GM23248 (cell line): Measurements from ENCODE around the gene AHI1. TPM values are rescaled to one million over a fixed set of nuclear protein-coding genes. Genes with fewer than 3 reads are reported as not detected.

Experiments used
- DNase-seq: peaks from one replicate; pipeline ENCODE4 v3.0.0-alpha.2; 2015
- H2AFZ ChIP-seq: fragments of 200-600 bp; sonication (generic); 2 replicates; pipeline ENCODE4 v1.6.1; 2016; ENCODE audit warnings: antibody characterized with exemption
- H3F3A ChIP-seq: fragments of 200-600 bp; sonication (generic); 2 replicates; pipeline ENCODE4 v1.6.1; 2016; ENCODE audit warnings: mild to moderate bottlenecking, antibody characterized with exemption, mixed run types; ENCODE audit not compliant: insufficient read depth
- H3K27ac ChIP-seq: fragments of 200-600 bp; sonication (generic); 2 replicates; pipeline ENCODE4 v1.5.1; 2016; ENCODE audit warnings: mild to moderate bottlenecking
- H3K27me3 ChIP-seq: fragments of 200-600 bp; sonication (generic); replicated peaks from 2 replicates; pipeline ENCODE4 v1.6.1; 2016; ENCODE audit warnings: mild to moderate bottlenecking; ENCODE audit not compliant: insufficient read depth
- H3K36me3 ChIP-seq: fragments of 200-600 bp; sonication (generic); 2 replicates; pipeline ENCODE4 v1.6.1; 2016; ENCODE audit warnings: low read depth, mild to moderate bottlenecking
- H3K4me1 ChIP-seq: fragments of 200-600 bp; sonication (generic); 2 replicates; pipeline ENCODE4 v1.6.1; 2016; ENCODE audit warnings: mild to moderate bottlenecking; ENCODE audit not compliant: insufficient read depth
- H3K4me2 ChIP-seq: fragments of 200-600 bp; sonication (generic); one replicate; pipeline ENCODE4 v1.6.1; 2016; ENCODE audit warnings: mild to moderate bottlenecking; ENCODE audit not compliant: unreplicated experiment
- H3K4me3 ChIP-seq: fragments of 200-600 bp; sonication (generic); 2 replicates; pipeline ENCODE4 v1.5.1; 2016; ENCODE audit warnings: mild to moderate bottlenecking
- H3K79me2 ChIP-seq: fragments of 200-600 bp; sonication (generic); 2 replicates; pipeline ENCODE4 v1.6.1; 2016; ENCODE audit warnings: mild to moderate bottlenecking; ENCODE audit not compliant: insufficient read depth
- H3K9ac ChIP-seq: fragments of 200-600 bp; sonication (generic); 2 replicates; pipeline ENCODE4 v1.6.1; 2016; ENCODE audit warnings: mild to moderate bottlenecking
- H3K9me2 ChIP-seq: fragments of 200-600 bp; sonication (generic); 2 replicates; pipeline ENCODE4 v1.6.1; 2016; ENCODE audit warnings: mixed run types, mild to moderate bottlenecking, moderate library complexity; ENCODE audit not compliant: insufficient read depth
- H3K9me3 ChIP-seq: fragments of 200-600 bp; sonication (generic); one replicate; pipeline ENCODE4 v1.6.1; 2017; ENCODE audit warnings: low read depth
- H4K20me1 ChIP-seq: fragments of 200-600 bp; sonication (generic); 2 replicates; pipeline ENCODE4 v1.6.0; 2016; ENCODE audit not compliant: insufficient read depth
- EZH2 ChIP-seq: fragments of 200-600 bp; sonication (generic); IDR thresholded peaks from 2 replicates; pipeline ENCODE4 v1.6.1; 2018; ENCODE audit warnings: antibody characterized with exemption, mild to moderate bottlenecking; ENCODE audit not compliant: insufficient read depth, poor library complexity, severe bottlenecking
- EZH2phosphoT487 ChIP-seq: fragments of 200-600 bp; sonication (generic); IDR thresholded peaks from 2 replicates; pipeline ENCODE4 v1.6.1; 2018; ENCODE audit warnings: antibody characterized with exemption, moderate library complexity, mild to moderate bottlenecking, low read depth; ENCODE audit not compliant: insufficient read depth
- WGBS, 2 experiments: methylation state at CpG; one replicate each; pipeline ENCODE4 v1.1.6; 2015 to 2017; ENCODE audit warnings: low lambda C conversion rate in 2 of 2, low coverage in 1 of 2; ENCODE audit errors: missing lambda C conversion rate in 2 of 2; 5-methylcytosine and 5-hydroxymethylcytosine counted together
- in situ Hi-C: fragments of 300-500 bp; cut with MboI; formaldehyde crosslinking; loops from 2 replicates; pipeline ENCODE4 v1.15.0; 2020
- polyA plus RNA-seq: library from polyadenylated mRNA; unstranded; fragments of >200 nt; fragmentation: Nextera tagmentation; extraction: Ambion mirVana; gene quantifications from 2 replicates; pipeline ENCODE4 v1.2.1, GENCODE V29; 2016
- total RNA-seq: library from RNA; depleted of rRNA; stranded (reverse); fragments of >200 nt; shearing (Covaris generic); gene quantifications from 2 replicates; pipeline ENCODE4 v1.2.3, GENCODE V29; 2014

Gene AHI1
- total and polyA plus RNA-seq, 2 experiments from 2014 or later: 11.1 to 25.9 TPM

DNA sequence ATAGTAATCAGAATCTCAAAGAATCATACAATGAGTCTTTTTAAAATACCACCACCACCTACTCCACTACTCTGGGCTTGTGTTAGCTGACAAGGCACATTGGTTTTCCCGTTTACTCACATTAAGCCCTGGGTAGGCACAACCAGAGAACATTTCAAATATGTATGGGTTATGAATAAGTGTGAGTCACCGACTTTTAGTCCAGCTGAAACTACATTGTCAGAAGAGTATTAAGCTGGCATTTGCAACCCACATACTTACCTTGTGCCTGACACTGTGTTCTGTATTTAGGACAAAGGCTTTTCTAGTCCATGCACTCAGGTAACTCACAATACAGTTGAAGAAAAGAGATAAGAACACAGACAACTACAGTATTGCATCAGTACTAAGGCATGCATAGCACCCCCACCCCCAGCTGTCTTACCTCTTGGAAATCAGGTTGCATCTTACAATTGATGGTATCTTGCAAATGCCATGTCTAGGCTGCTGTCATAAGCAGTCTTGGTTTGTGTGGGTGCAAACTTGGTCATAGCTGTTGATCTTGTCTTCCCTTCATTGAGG, 40.3 kb upstream of the AHI1 start:
- H3K9me3 ChIP-seq: no peaks in the 10 kb centered on the region
- no peak overlapping the region for H2AFZ ChIP-seq
- peaks cover 27% of the 10 kb centered on the region; the same call in 1 of the 2 replicates for H3F3A ChIP-seq
- peaks cover 39% of the 10 kb centered on the region for H3K4me1 ChIP-seq
- no peaks in the 10 kb centered on the region for H3K9me2 ChIP-seq
- H3K27ac ChIP-seq: peak overlapping the region; percentile 36
- H3K79me2 ChIP-seq: no peaks in the 10 kb centered on the region
- no peaks in the 10 kb centered on the region for H4K20me1 ChIP-seq
- in situ Hi-C loops: loop anchor here (10.0 to 25.0 kb wide), 2 partner anchors 399 to 687 kb away; no protein-coding TSS in a partner anchor
- H3K4me3 ChIP-seq: no peak overlapping the region
- no peaks in the 10 kb centered on the region for H3K27me3 ChIP-seq
- peak overlapping the region; percentile 26 for H3K4me2 ChIP-seq
- TF ChIP-seq EZH2phosphoT487 (no peak), EZH2 (no peak)
- peak; percentile 89 for DNase-seq
- H3K9ac ChIP-seq: no peak overlapping the region
- no peaks in the 10 kb centered on the region for H3K36me3 ChIP-seq
- WGBS, 2 experiments: 0 to 3% methylated on average over 2 of the region's 2 CpGs

DNA sequence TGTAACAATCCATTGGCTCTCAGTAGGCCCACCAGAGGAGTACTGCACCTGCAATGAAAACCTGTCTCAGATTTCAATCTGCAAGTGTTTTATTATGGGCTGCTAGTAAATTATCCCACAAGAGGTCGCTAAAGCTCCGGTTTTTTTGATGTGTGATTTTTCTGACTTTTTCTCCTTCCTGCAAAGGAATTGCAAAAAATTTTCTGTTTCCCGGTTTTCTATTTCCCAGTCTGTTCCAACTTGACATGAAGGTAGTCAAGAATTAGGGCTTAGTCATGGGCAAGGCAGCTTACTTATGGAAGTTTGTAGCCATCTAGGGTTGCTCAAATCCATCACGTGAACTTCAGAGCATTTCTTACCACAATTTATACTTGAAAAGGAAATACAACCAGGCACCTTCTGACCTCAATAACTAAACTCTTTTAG, 38.5 kb upstream of the AHI1 start:
- peak; percentile 88 for DNase-seq
- Histone ChIP-seq H3K79me2 (no peaks in the 10 kb centered on the region), H3K27ac (peak overlapping the region; percentile 41), H3K4me3 (no peak overlapping the region), H3K4me1 (peaks cover 39% of the 10 kb centered on the region), H3K4me2 (peak overlapping the region; percentile 42), H3K36me3 (no peaks in the 10 kb centered on the region), H3F3A (peaks cover 27% of the 10 kb centered on the region; the same call in 1 of the 2 replicates), H3K9me3 (no peaks in the 10 kb centered on the region), H3K9ac (peak overlapping the region; percentile 31), H3K27me3 (no peaks in the 10 kb centered on the region), H2AFZ (peak overlapping the region; percentile 46), H3K9me2 (no peaks in the 10 kb centered on the region), H4K20me1 (no peaks in the 10 kb centered on the region)
- in situ Hi-C loops: loop anchor here (10.0 to 25.0 kb wide), 2 partner anchors 401 to 689 kb away; no protein-coding TSS in a partner anchor
- TF ChIP-seq EZH2phosphoT487 (no peak), EZH2 (no peak)
- 0 to 2% methylated on average over 4 of the region's 4 CpGs for WGBS, 2 experiments

DNA sequence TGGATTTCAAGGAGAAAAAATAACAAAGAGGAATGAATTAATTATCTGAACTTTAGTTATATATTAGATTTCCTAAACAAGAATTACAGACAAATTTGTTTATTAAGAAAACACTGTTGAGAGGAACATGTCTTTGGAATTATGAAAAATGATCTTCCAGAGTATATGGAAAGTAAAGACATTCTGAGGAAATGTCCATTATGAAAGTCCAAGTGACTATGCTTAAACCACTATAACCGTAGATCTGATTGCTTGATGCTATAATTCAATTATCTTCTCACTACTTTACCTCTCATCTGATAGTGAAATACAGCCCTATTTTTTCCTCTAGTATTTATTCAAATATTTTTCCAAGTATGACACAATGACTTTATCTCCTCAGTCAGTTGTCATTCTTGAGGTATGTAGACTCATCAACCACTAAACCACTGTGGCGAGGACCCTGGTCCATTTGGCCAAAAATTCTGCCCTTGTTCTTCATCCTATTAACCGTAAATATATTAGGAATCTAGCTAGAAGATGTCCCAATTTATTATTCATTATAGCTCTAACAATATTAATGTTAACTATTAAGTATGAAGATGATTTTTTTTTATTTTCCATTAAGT, 37.3 kb upstream of the AHI1 start:
- Histone ChIP-seq H3K4me1 (peaks cover 39% of the 10 kb centered on the region), H3K4me2 (peak overlapping the region; percentile 42), H3K27ac (no peak overlapping the region), H3K79me2 (no peaks in the 10 kb centered on the region), H3K36me3 (no peaks in the 10 kb centered on the region), H2AFZ (no peak overlapping the region), H3K4me3 (no peak overlapping the region), H3K9me3 (no peaks in the 10 kb centered on the region), H4K20me1 (no peaks in the 10 kb centered on the region), H3F3A (peaks cover 27% of the 10 kb centered on the region; the same call in 1 of the 2 replicates), H3K9ac (no peak overlapping the region), H3K27me3 (no peaks in the 10 kb centered on the region), H3K9me2 (no peaks in the 10 kb centered on the region)
- DNase-seq: peak; percentile 66
- no peak for TF ChIP-seq EZH2
- TF ChIP-seq EZH2phosphoT487: no peak
- 20 to 31% methylated on average over 3 of the region's 3 CpGs for WGBS, 2 experiments
- in situ Hi-C loops: loop anchor here (10.0 to 25.0 kb wide), 2 partner anchors 402 to 690 kb away; no protein-coding TSS in a partner anchor

GRCh38 chr6:135532559-135532958, 35.0 kb upstream of the AHI1 start:
- H3F3A ChIP-seq: peaks cover 20% of the 10 kb centered on the region; the same call in 1 of the 2 replicates
- WGBS, 2 experiments: 45 to 75% methylated on average over 1 of the region's 1 CpG
- H3K36me3 ChIP-seq: no peaks in the 10 kb centered on the region
- H3K9me2 ChIP-seq: no peaks in the 10 kb centered on the region
- H3K9me3 ChIP-seq: no peaks in the 10 kb centered on the region
- no peaks in the 10 kb centered on the region for H3K79me2 ChIP-seq
- no peak overlapping the region for H2AFZ ChIP-seq
- H3K4me1 ChIP-seq: peaks cover 31% of the 10 kb centered on the region
- H3K4me2 ChIP-seq: no peak overlapping the region
- H4K20me1 ChIP-seq: no peaks in the 10 kb centered on the region
- H3K4me3 ChIP-seq: no peak overlapping the region
- in situ Hi-C loops: loop anchor here (10.0 to 25.0 kb wide), 2 partner anchors 405 to 692 kb away; no protein-coding TSS in a partner anchor
- TF ChIP-seq EZH2phosphoT487 (no peak), EZH2 (no peak)
- H3K27ac ChIP-seq: no peak overlapping the region
- H3K27me3 ChIP-seq: no peaks in the 10 kb centered on the region
- no peak overlapping the region for H3K9ac ChIP-seq
- DNase-seq: no peak
